HCT116 (cell line): ENCODE measurements around the gene SCN10A. TPM values are rescaled to one million over a fixed set of nuclear protein-coding genes. Genes with fewer than 3 reads are reported as not detected.

Experiments
- ATAC-seq: fragments of 200-7000 bp; cut with Tn5 transposase; 2 replicates; pipeline ENCODE4 v1.9.1; 2020; ENCODE audit warnings: mild to moderate bottlenecking, moderate library complexity
- BruUV-seq: library from RNA; stranded (reverse); fragments of 400-500 nt; replicated peaks from 2 replicates; lab custom pipeline; 2021; lab: Mats Ljungman, UMichigan
- CTCF ChIA-PET: fragments of 300-600 bp; sonication (Branson Sonifier 250); formaldehyde crosslinking; loops from one replicate; lab custom pipeline; 2021; ENCODE audit warnings: antibody characterized with exemption; lab: Charles Lee
- POLR2A ChIA-PET: fragments of 300-600, 350-600 bp; sonication (Branson Sonifier 250); formaldehyde crosslinking; loops from one replicate; lab custom pipeline; 2021; ENCODE audit warnings: antibody characterized with exemption; lab: Charles Lee
- RAD21 ChIA-PET, 2 experiments: fragments of 300-600 bp; sonication (Branson Sonifier 250); formaldehyde crosslinking; loops; one replicate each; lab custom pipeline; 2023; ENCODE audit warnings: low total read pairs in 2 of 2; ENCODE audit not compliant: uncharacterized antibody in 2 of 2, unreplicated experiment in 2 of 2, low non-redundant PET in 1 of 2; lab: Charles Lee
- DNase-seq: peaks from one replicate; pipeline ENCODE4 v3.0.0-alpha.2; 2010; ENCODE audit warnings: low read depth, low spot score
- H2AFZ ChIP-seq: fragments of 200-600 bp; shearing (Covaris generic), sonication (generic); 2 replicates; pipeline ENCODE4 v1.6.1; 2017; ENCODE audit warnings: low read depth, mixed run types, mixed read lengths, antibody characterized with exemption, low read length; ENCODE audit not compliant: poor library complexity, severe bottlenecking
- H3K27ac ChIP-seq: 2 replicates; pipeline ENCODE4 v1.5.1; 2012; ENCODE audit warnings: low read depth, low read length
- H3K27me3 ChIP-seq: fragments of 200-600 bp; sonication (generic); 2 replicates; pipeline ENCODE4 v1.6.1; 2016; ENCODE audit warnings: mixed run types, low read length, mixed read lengths; ENCODE audit not compliant: insufficient read depth
- H3K36me3 ChIP-seq, 2 experiments: fragments of 200-500 bp in 1 of 2; fragments of 200-600 bp in 1 of 2; sonication (Bioruptor generic) in 1 of 2; sonication (generic) in 1 of 2; 2 replicates each; pipeline versions ENCODE4 v1.5.1 to v1.6.1; 2014 to 2016; ENCODE audit warnings: low read length in 2 of 2, inconsistent platforms in 1 of 2, mixed read lengths in 1 of 2, mixed run types in 1 of 2; ENCODE audit not compliant: insufficient read depth in 2 of 2, control insufficient read depth in 1 of 2
- H3K4me1 ChIP-seq, 2 experiments: fragments of 200-600 bp in 1 of 2; sonication (generic) in 1 of 2; 2 replicates each; pipeline versions ENCODE4 v1.5.1 to v1.6.1; 2012 to 2017; ENCODE audit warnings: low read length in 2 of 2, inconsistent platforms in 1 of 2, mild to moderate bottlenecking in 1 of 2, mixed read lengths in 1 of 2, mixed run types in 1 of 2, moderate library complexity in 1 of 2; ENCODE audit not compliant: insufficient read depth in 2 of 2, control insufficient read depth in 1 of 2
- H3K4me2 ChIP-seq: fragments of 200-600 bp; sonication (generic); 2 replicates; pipeline ENCODE4 v1.6.1; 2017; ENCODE audit warnings: mixed run types, low read length, mixed read lengths
- H3K4me3 ChIP-seq, 2 experiments: fragments of 200-600 bp in 1 of 2; sonication (generic) in 1 of 2; replicated peaks in 1 of 2; 2 replicates each; pipeline ENCODE4 v1.5.1; 2011 to 2016; ENCODE audit warnings: low read length in 2 of 2, control low read depth in 1 of 2, low read depth in 1 of 2, mild to moderate bottlenecking in 1 of 2, mixed read lengths in 1 of 2, mixed run types in 1 of 2
- H3K79me2 ChIP-seq: fragments of 200-600 bp; sonication (generic); 2 replicates; pipeline ENCODE4 v1.6.1; 2017; ENCODE audit warnings: mild to moderate bottlenecking, mixed run types, low read length, moderate library complexity, mixed read lengths; ENCODE audit not compliant: insufficient read depth
- H3K9ac ChIP-seq: fragments of 200-600 bp; sonication (generic); 2 replicates; pipeline ENCODE4 v1.6.1; 2016; ENCODE audit warnings: low read length, mixed read lengths
- H3K9me2 ChIP-seq: fragments of 200-600 bp; sonication (generic), shearing (Covaris generic); 2 replicates; pipeline ENCODE4 v1.6.1; 2017; ENCODE audit warnings: mixed run types, mild to moderate bottlenecking, moderate library complexity; ENCODE audit not compliant: insufficient read depth
- H3K9me3 ChIP-seq, 2 experiments: fragments of 200-500 bp in 1 of 2; fragments of 200-600 bp in 1 of 2; sonication (Bioruptor generic) in 1 of 2; sonication (generic) in 1 of 2; 2 replicates each; pipeline ENCODE4 v1.6.1; 2014 to 2017; ENCODE audit warnings: low read length in 2 of 2, mixed read lengths in 2 of 2, inconsistent platforms in 1 of 2, low read depth in 1 of 2, mild to moderate bottlenecking in 1 of 2, mixed run types in 1 of 2, moderate library complexity in 1 of 2; ENCODE audit not compliant: control insufficient read depth in 1 of 2, insufficient read depth in 1 of 2
- H4K20me1 ChIP-seq: fragments of 200-600 bp; sonication (generic), shearing (Covaris generic); 2 replicates; pipeline ENCODE4 v1.6.1; 2017; ENCODE audit warnings: mixed run types, mild to moderate bottlenecking, moderate library complexity; ENCODE audit not compliant: insufficient read depth
- EZH2 ChIP-seq: fragments of 200-600 bp; sonication (generic); IDR thresholded peaks from 2 replicates; pipeline ENCODE4 v1.6.1; 2017; ENCODE audit warnings: antibody characterized with exemption, mixed run types
- JUND ChIP-seq: IDR thresholded peaks from 2 replicates; pipeline ENCODE4 v1.6.1; 2012
- TCF7L2 ChIP-seq: IDR thresholded peaks from 2 replicates; pipeline ENCODE4 v1.7.0; 2011; ENCODE audit warnings: borderline replicate concordance, inconsistent platforms; ENCODE audit not compliant: insufficient read depth, insufficient read length; ENCODE audit errors: extremely low read depth
- ZFX ChIP-seq: fragments of 450-650 bp; IDR thresholded peaks from 2 replicates; pipeline ENCODE4 v1.6.1; 2017
- ZNF274 ChIP-seq: fragments of 200-500 bp; sonication (Bioruptor generic); IDR thresholded peaks from 2 replicates; pipeline ENCODE4 v1.6.1; 2014; ENCODE audit warnings: mild to moderate bottlenecking, low read depth, low read length, inconsistent platforms
- intact Hi-C: fragments of 100-400 bp; cut with micrococcal nuclease; formaldehyde crosslinking; loops from 2 replicates; pipeline ENCODE4 v1.10.0; 2022
- total RNA-seq: library from RNA; stranded (reverse); gene quantifications from one replicate; pipeline ENCODE4 v1.2.1, GENCODE V29; 2021; ENCODE audit not compliant: unreplicated experiment
- TF ChIP-seq, protein P1 (sequence below): IDR thresholded peaks from 2 replicates; pipeline ENCODE4 v1.6.1; 2012
- TF ChIP-seq, protein P2 (sequence below): IDR thresholded peaks from 2 replicates; pipeline ENCODE4 v1.6.1; 2012
- TF ChIP-seq, protein P3 (sequence below), 3 experiments: fragments of 200-600 bp in 1 of 3; sonication (generic) in 1 of 3; IDR thresholded peaks in 2 of 3; conservative IDR thresholded peaks in 1 of 3; 2 replicates each; pipeline ENCODE4 v1.5.1; 2012 to 2017; ENCODE audit warnings: low read depth in 2 of 3, low read length in 2 of 3, antibody characterized with exemption in 1 of 3, borderline replicate concordance in 1 of 3, control low read depth in 1 of 3, mild to moderate bottlenecking in 1 of 3, mixed read lengths in 1 of 3, mixed run types in 1 of 3, moderate library complexity in 1 of 3; ENCODE audit not compliant: insufficient read depth in 1 of 3
- TF ChIP-seq, protein P4 (sequence below): IDR thresholded peaks from 2 replicates; pipeline ENCODE4 v1.6.1; 2011; ENCODE audit warnings: mild to moderate bottlenecking, low read length, moderate library complexity; ENCODE audit not compliant: insufficient replicate concordance; ENCODE audit errors: extremely low read depth

SCN10A gene
- total RNA-seq, 1 experiment from 2014 or later: not detected

DNA sequence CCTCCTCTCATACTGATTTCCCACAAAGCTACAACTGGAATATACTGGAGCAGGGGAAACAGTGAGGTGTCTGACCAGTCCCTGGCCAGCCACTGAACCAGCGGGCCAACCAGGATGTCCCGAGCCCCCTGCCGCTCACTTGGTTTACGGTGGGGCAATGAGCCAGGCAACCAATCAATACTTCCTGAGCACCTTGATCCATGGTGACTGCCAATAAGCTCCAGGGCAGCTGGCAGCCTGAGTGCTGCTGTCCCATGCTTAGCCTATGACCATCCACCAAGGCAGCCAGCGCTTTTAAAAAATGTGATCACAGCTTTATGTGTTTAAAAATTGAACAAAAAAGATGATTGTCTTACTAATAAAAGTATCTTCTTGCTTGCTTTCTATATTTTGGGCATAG lies 4.2 kb downstream of the SCN10A start:
- no peak overlapping the region for H2AFZ ChIP-seq
- POLR2A ChIA-PET: no interaction called here
- BruUV-seq: no TSS peak
- no peaks in the 10 kb centered on the region for H3K36me3 ChIP-seq
- peaks cover 85% of the 10 kb centered on the region for H3K27me3 ChIP-seq
- no peak overlapping the region for H3K4me2 ChIP-seq
- TF ChIP-seq, protein P1, sequence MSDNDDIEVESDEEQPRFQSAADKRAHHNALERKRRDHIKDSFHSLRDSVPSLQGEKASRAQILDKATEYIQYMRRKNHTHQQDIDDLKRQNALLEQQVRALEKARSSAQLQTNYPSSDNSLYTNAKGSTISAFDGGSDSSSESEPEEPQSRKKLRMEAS: no peak
- no peak for TF ChIP-seq TCF7L2
- TF ChIP-seq, protein P2, sequence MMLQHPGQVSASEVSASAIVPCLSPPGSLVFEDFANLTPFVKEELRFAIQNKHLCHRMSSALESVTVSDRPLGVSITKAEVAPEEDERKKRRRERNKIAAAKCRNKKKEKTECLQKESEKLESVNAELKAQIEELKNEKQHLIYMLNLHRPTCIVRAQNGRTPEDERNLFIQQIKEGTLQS: no peak
- TF ChIP-seq, protein P3, sequence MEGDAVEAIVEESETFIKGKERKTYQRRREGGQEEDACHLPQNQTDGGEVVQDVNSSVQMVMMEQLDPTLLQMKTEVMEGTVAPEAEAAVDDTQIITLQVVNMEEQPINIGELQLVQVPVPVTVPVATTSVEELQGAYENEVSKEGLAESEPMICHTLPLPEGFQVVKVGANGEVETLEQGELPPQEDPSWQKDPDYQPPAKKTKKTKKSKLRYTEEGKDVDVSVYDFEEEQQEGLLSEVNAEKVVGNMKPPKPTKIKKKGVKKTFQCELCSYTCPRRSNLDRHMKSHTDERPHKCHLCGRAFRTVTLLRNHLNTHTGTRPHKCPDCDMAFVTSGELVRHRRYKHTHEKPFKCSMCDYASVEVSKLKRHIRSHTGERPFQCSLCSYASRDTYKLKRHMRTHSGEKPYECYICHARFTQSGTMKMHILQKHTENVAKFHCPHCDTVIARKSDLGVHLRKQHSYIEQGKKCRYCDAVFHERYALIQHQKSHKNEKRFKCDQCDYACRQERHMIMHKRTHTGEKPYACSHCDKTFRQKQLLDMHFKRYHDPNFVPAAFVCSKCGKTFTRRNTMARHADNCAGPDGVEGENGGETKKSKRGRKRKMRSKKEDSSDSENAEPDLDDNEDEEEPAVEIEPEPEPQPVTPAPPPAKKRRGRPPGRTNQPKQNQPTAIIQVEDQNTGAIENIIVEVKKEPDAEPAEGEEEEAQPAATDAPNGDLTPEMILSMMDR (IDR thresholded peaks at IDR 0.05 in 2 of 3, conservative IDR thresholded peaks at IDR 0.05 in 1 of 3; ENCODE audit: borderline replicate concordance in 1 of 3, insufficient read depth in 1 of 3, low read depth in 2 of 3, low read length in 2 of 3): no peak
- TF ChIP-seq, protein P4, sequence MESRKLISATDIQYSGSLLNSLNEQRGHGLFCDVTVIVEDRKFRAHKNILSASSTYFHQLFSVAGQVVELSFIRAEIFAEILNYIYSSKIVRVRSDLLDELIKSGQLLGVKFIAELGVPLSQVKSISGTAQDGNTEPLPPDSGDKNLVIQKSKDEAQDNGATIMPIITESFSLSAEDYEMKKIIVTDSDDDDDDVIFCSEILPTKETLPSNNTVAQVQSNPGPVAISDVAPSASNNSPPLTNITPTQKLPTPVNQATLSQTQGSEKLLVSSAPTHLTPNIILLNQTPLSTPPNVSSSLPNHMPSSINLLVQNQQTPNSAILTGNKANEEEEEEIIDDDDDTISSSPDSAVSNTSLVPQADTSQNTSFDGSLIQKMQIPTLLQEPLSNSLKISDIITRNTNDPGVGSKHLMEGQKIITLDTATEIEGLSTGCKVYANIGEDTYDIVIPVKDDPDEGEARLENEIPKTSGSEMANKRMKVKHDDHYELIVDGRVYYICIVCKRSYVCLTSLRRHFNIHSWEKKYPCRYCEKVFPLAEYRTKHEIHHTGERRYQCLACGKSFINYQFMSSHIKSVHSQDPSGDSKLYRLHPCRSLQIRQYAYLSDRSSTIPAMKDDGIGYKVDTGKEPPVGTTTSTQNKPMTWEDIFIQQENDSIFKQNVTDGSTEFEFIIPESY: no peak
- TF ChIP-seq ZNF274: no peak
- no peak for TF ChIP-seq EZH2
- no peak for TF ChIP-seq JUND
- TF ChIP-seq ZFX: no peak
- TF ChIP-seq, all 23 proteins: peak for 0
- no peaks in the 10 kb centered on the region for H3K79me2 ChIP-seq
- ChIA-PET CTCF (no interaction called here), RAD21 (no interaction called here)
- H3K27ac ChIP-seq: no peak overlapping the region
- H3K9ac ChIP-seq: no peak overlapping the region
- no peak overlapping the region for H3K4me3 ChIP-seq
- intact Hi-C loops: no loop called here
- no peaks in the 10 kb centered on the region for H3K9me2 ChIP-seq
- H3K9me3 ChIP-seq: no peaks in the 10 kb centered on the region
- no peaks in the 10 kb centered on the region for H4K20me1 ChIP-seq
- no peak for ATAC-seq
- DNase-seq: no peak
- H3K4me1 ChIP-seq: no peaks in the 10 kb centered on the region
